K562 (cell line): ENCODE measurements around the gene CEL. TPM values are rescaled to one million over a fixed set of nuclear protein-coding genes. Genes with fewer than 3 reads are reported as not detected.
A peak's percentile ranks its signal among the peaks of the same experiment; 100 is the strongest.

Experiments used
- ATAC-seq: fragments of 200-7000 bp; cut with Tn5 transposase; 3 replicates; pipeline ENCODE4 v1.9.1; 2020; ENCODE audit warnings: moderate library complexity
- BruUV-seq: library from RNA; stranded (reverse); fragments of 400-500 nt; replicated peaks from 2 replicates; lab custom pipeline; 2021; lab: Mats Ljungman, UMichigan
- CTCF ChIA-PET: fragments of 300-600 bp; formaldehyde crosslinking; extraction: SDS; loops from one replicate; lab custom pipeline; 2021; ENCODE audit warnings: low intra/inter-chr PET ratio; lab: Yijun Ruan, JAX
- POLR2A ChIA-PET: fragments of 300-600, 350-650 bp; sonication (Branson Sonifier 250); formaldehyde crosslinking; extraction: SDS; loops from one replicate; lab custom pipeline; 2021; ENCODE audit warnings: antibody characterized with exemption, inconsistent platforms; lab: Yijun Ruan, JAX
- DNase-seq, 4 experiments: peaks; one replicate each; pipeline versions ENCODE4 v3.0.0 to v3.0.0-alpha.2; 2011 to 2018; ENCODE audit warnings: low spot score in 3 of 4, mixed read lengths in 3 of 4; ENCODE audit errors: extremely low read depth in 1 of 4
- FAIRE-seq: peaks from 2 replicates; lab custom pipeline; 2011; peaks lifted over from hg19 to GRCh38; lab: Jason Lieb, UNC
- H2AFZ ChIP-seq: 2 replicates; pipeline ENCODE4 v1.6.0; 2011; ENCODE audit warnings: low read depth, low read length, control low read depth, inconsistent platforms
- H3K27ac ChIP-seq: fragments of 200-600 bp; 3 replicates; pipeline ENCODE4 v1.8.0; 2011; ENCODE audit warnings: low read depth, mild to moderate bottlenecking, control low read depth, inconsistent platforms, low read length, moderate library complexity, mixed read lengths; ENCODE audit errors: extremely low read depth
- H3K27me3 ChIP-seq, 2 experiments: fragments of 300-600 bp in 1 of 2; 2 replicates in 1 of 2; 3 replicates in 1 of 2; pipeline versions ENCODE4 v1.6.0 to v1.8.0; 2011; ENCODE audit warnings: inconsistent platforms in 2 of 2, low read length in 2 of 2, mild to moderate bottlenecking in 1 of 2, mixed read lengths in 1 of 2, moderate library complexity in 1 of 2; ENCODE audit not compliant: control insufficient read depth in 2 of 2, insufficient read depth in 2 of 2
- H3K36me3 ChIP-seq: fragments of 300-600 bp; 3 replicates; pipeline ENCODE4 v1.8.0; 2011; ENCODE audit warnings: mild to moderate bottlenecking, low read length, inconsistent platforms; ENCODE audit not compliant: control insufficient read depth, insufficient read depth
- H3K4me1 ChIP-seq, 2 experiments: fragments of 200-600 bp in 1 of 2; replicated peaks in 1 of 2; 2 replicates in 1 of 2; 3 replicates in 1 of 2; pipeline versions ENCODE4 v1.5.1 to v1.8.0; 2011; ENCODE audit warnings: inconsistent platforms in 2 of 2, low read length in 2 of 2, mild to moderate bottlenecking in 1 of 2, mixed read lengths in 1 of 2, moderate library complexity in 1 of 2; ENCODE audit not compliant: control insufficient read depth in 2 of 2, insufficient read depth in 2 of 2
- H3K4me2 ChIP-seq: 2 replicates; pipeline ENCODE4 v1.6.1; 2011; ENCODE audit warnings: low read length, control low read depth, inconsistent platforms, mixed read lengths; ENCODE audit not compliant: insufficient read depth
- H3K4me3 ChIP-seq: fragments of 200-600 bp; sonication (generic), shearing (Covaris generic); 2 replicates; pipeline ENCODE4 v1.5.1; 2016; ENCODE audit warnings: control low read depth, inconsistent platforms
- H3K79me2 ChIP-seq: fragments of 200-600 bp; 3 replicates; pipeline ENCODE4 v1.8.0; 2011; ENCODE audit warnings: low read length, inconsistent platforms; ENCODE audit not compliant: control insufficient read depth, insufficient read depth
- H3K9ac ChIP-seq, 2 experiments: 2 replicates each; pipeline versions ENCODE4 v1.6.0 to v1.6.1; 2011; ENCODE audit warnings: low read depth in 2 of 2, low read length in 2 of 2, control low read depth in 1 of 2, inconsistent platforms in 1 of 2, mild to moderate bottlenecking in 1 of 2, mixed read lengths in 1 of 2; ENCODE audit not compliant: insufficient read depth in 1 of 2
- H3K9me1 ChIP-seq: one replicate; pipeline ENCODE4 v1.6.0; 2011; ENCODE audit warnings: inconsistent platforms, mild to moderate bottlenecking, low read length, moderate library complexity; ENCODE audit not compliant: control insufficient read depth, insufficient read depth
- H3K9me3 ChIP-seq: replicated peaks from 2 replicates; pipeline ENCODE4 v1.5.1; 2011; ENCODE audit warnings: low read depth, low read length, inconsistent platforms; ENCODE audit not compliant: control insufficient read depth, insufficient read depth
- H4K20me1 ChIP-seq: replicated peaks from 2 replicates; pipeline ENCODE4 v1.6.1; 2011; ENCODE audit warnings: low read length, inconsistent platforms, mixed read lengths; ENCODE audit not compliant: control insufficient read depth, insufficient read depth
- BCLAF1 ChIP-seq, 2 experiments: fragments of 450-650 bp in 1 of 2; IDR thresholded peaks; 2 replicates each; pipeline ENCODE4 v1.6.1; 2011 to 2017; ENCODE audit warnings: low read depth in 2 of 2, antibody characterized with exemption in 1 of 2, borderline replicate concordance in 1 of 2, low read length in 1 of 2, mild to moderate bottlenecking in 1 of 2, mixed read lengths in 1 of 2; ENCODE audit not compliant: control insufficient read depth in 1 of 2
- EHMT2 ChIP-seq: fragments of 450-650 bp; IDR thresholded peaks from 2 replicates; pipeline ENCODE4 v1.6.1; 2018; ENCODE audit warnings: antibody characterized with exemption
- HEY1 ChIP-seq: fragments of 250-450 bp; sonication (Bioruptor Pico); IDR thresholded peaks from 2 replicates; pipeline ENCODE4 v1.5.0; 2020; ENCODE audit warnings: mild to moderate bottlenecking, moderate library complexity, borderline replicate concordance
- MAFK ChIP-seq: IDR thresholded peaks from 2 replicates; pipeline ENCODE4 v1.6.1; 2011; ENCODE audit warnings: low read length, improper control_type of control experiment
- MCM2 ChIP-seq: fragments of 450-650 bp; IDR thresholded peaks from 2 replicates; pipeline ENCODE4 v1.6.1; 2017; ENCODE audit warnings: low read depth, mild to moderate bottlenecking
- MXI1 ChIP-seq: IDR thresholded peaks from 2 replicates; pipeline ENCODE4 v1.6.1; 2011; ENCODE audit warnings: low read depth, mild to moderate bottlenecking, improper control_type of control experiment, low read length
- NFE2 ChIP-seq: IDR thresholded peaks from 2 replicates; pipeline ENCODE4 v1.6.1; 2014; ENCODE audit warnings: antibody characterized with exemption, low read depth
- SETDB1 ChIP-seq: IDR thresholded peaks from one replicate; pipeline ENCODE4 v1.6.1; 2012; ENCODE audit warnings: low read length, control low read depth, inconsistent platforms
- SMAD3 ChIP-seq: fragments of 450-650 bp; formaldehyde crosslinking; conservative IDR thresholded peaks from 2 replicates; pipeline ENCODE4 v1.4.0; 2020; ENCODE audit warnings: mild to moderate bottlenecking
- SRSF7 ChIP-seq: fragments of 200-400 bp; formaldehyde crosslinking; optimal IDR thresholded peaks from 2 replicates; pipeline ENCODE3; 2017; ENCODE audit warnings: mild to moderate bottlenecking, low read depth, low read length
- TAF7 ChIP-seq: fragments of 450-650 bp; IDR thresholded peaks from 2 replicates; pipeline ENCODE4 v1.6.1; 2016; ENCODE audit warnings: missing genetic modification characterization, missing compliant biosample characterization
- ZNF224 ChIP-seq: sonication (generic); formaldehyde crosslinking; IDR thresholded peaks from 2 replicates; pipeline ENCODE4 v1.8.0; 2022; ENCODE audit warnings: mild to moderate bottlenecking, missing genetic modification reagents
- ZNF408 ChIP-seq: fragments of 250-450 bp; sonication (Bioruptor Pico); IDR thresholded peaks from 2 replicates; pipeline ENCODE4 v1.4.0; 2020; ENCODE audit warnings: low read depth, mild to moderate bottlenecking, moderate library complexity
- ZNF707 ChIP-seq: fragments of 250-450 bp; sonication (Bioruptor Pico); conservative IDR thresholded peaks from 2 replicates; pipeline ENCODE4 v1.8.0; 2022; ENCODE audit warnings: inconsistent platforms, mild to moderate bottlenecking, moderate library complexity
- ZSCAN32 ChIP-seq: fragments of 450-650 bp; formaldehyde crosslinking; IDR thresholded peaks from 2 replicates; pipeline ENCODE4 v1.4.0; 2020; ENCODE audit warnings: mild to moderate bottlenecking, moderate library complexity
- WGBS: fragments of 100-300 bp; shearing (Covaris generic); methylation state at CpG from one replicate; pipeline ENCODE4 v1.1.6; 2016; ENCODE audit warnings: low coverage, mixed read lengths; ENCODE audit not compliant: insufficient coverage; ENCODE audit errors: missing lambda C conversion rate; 5-methylcytosine and 5-hydroxymethylcytosine counted together
- in situ Hi-C: fragments of 300-500 bp; cut with MboI; formaldehyde crosslinking; loops from 4 replicates; pipeline ENCODE4 v1.15.0; 2018; ENCODE audit warnings: inconsistent platforms, mixed read lengths
- intact Hi-C: fragments of 100-400 bp; cut with micrococcal nuclease; formaldehyde crosslinking; loops from 2 replicates; pipeline ENCODE4 v1.14.2; 2022
- polyA plus RNA-seq, 8 experiments: library from polyadenylated mRNA; depleted of rRNA in 4 of 8; stranded (reverse) in 5 of 8; unstranded in 3 of 8; fragments of >200 nt; fragmentation: Nextera tagmentation in 2 of 8; fragmentation: Illumina TruSeq in 1 of 8; extraction: Ambion mirVana in 2 of 8; extraction: Trizol in 1 of 8; gene quantifications; 2 replicates each; pipeline versions ENCODE4 v1.2.1 to v1.2.3, GENCODE V29; 2011 to 2014; ENCODE audit warnings: inconsistent platforms in 1 of 8, missing spikeins in 1 of 8
- total RNA-seq, 7 experiments: library from RNA; depleted of rRNA in 6 of 7; stranded (reverse); fragments of >200 nt in 6 of 7; fragmentation: Illumina TruSeq in 2 of 7; extraction: Trizol in 2 of 7; gene quantifications; 2 replicates each; pipeline versions ENCODE4 v1.2.1 to v1.2.3, GENCODE V29; 2011 to 2021; ENCODE audit warnings: low replicate concordance in 1 of 7
- TF ChIP-seq, protein P1 (sequence below): fragments of 250-450 bp; sonication (Bioruptor Pico); IDR thresholded peaks from 2 replicates; pipeline ENCODE4 v1.4.0; 2020; ENCODE audit warnings: mild to moderate bottlenecking, moderate library complexity
- TF ChIP-seq, protein P2 (sequence below), 2 experiments: fragments of 450-650 bp in 1 of 2; sonication (generic) in 1 of 2; formaldehyde crosslinking in 1 of 2; IDR thresholded peaks in 1 of 2; conservative IDR thresholded peaks in 1 of 2; 2 replicates each; pipeline versions ENCODE4 v1.6.1 to v1.8.1; 2016 to 2023; ENCODE audit warnings: mild to moderate bottlenecking in 2 of 2, moderate library complexity in 2 of 2, inconsistent platforms in 1 of 2, missing genetic modification reagents in 1 of 2

Gene CEL
- total and polyA plus RNA-seq, 9 of the 15 experiments (the other 6 are each of a cell fraction or from before 2014, with no cell fraction given) = 0.09 to 3.0 (median 0.51) TPM; not detected in 2

GRCh38 chr9:133051966-133052539, 9.7 kb upstream of the CEL start:
- Histone ChIP-seq H3K9ac (no peak overlapping the region; a peak in 1 of 4 replicates), H3K27me3 (no peaks in the 10 kb centered on the region), H2AFZ (no peak overlapping the region), H3K27ac (no peak overlapping the region), H4K20me1 (0 out of 2 replicates have a peak, but pooled peaks cover 4% of the 10 kb centered on the region), H3K79me2 (no peaks in the 10 kb centered on the region), H3K4me2 (no peak overlapping the region), H3K9me3 (no peaks in the 10 kb centered on the region), H3K4me1 (peaks cover 0 to 20% of the 10 kb centered on the region in 2 experiments; a peak in 2 of 5 replicates), H3K4me3 (no peak overlapping the region), H3K9me1 (no peaks in the 10 kb centered on the region), H3K36me3 (peaks cover 92% of the 10 kb centered on the region; the same call in 2 of the 3 replicates)
- 92% methylated on average over 7 of the region's 9 CpGs for WGBS
- BruUV-seq = no TSS peak
- FAIRE-seq (no peak), ATAC-seq (no peak), DNase-seq (peak in 1 of 4 experiments; percentile 27)
- in situ Hi-C loops = no loop called here
- ChIA-PET POLR2A (interaction anchor here (1.8 kb wide), 1 partner anchor 21 kb away, joined by 5 read pairs; the partner anchor contains the start of gene GTF3C5), CTCF (no interaction called here)
- intact Hi-C loops = no loop called here
- TF ChIP-seq MAFK = no peak
- no peak for TF ChIP-seq BCLAF1 (IDR thresholded peaks at IDR 0.05; ENCODE audit: borderline replicate concordance in 1 of 2, control insufficient read depth in 1 of 2, low read depth in 2 of 2, low read length in 1 of 2)
- TF ChIP-seq, protein P1, sequence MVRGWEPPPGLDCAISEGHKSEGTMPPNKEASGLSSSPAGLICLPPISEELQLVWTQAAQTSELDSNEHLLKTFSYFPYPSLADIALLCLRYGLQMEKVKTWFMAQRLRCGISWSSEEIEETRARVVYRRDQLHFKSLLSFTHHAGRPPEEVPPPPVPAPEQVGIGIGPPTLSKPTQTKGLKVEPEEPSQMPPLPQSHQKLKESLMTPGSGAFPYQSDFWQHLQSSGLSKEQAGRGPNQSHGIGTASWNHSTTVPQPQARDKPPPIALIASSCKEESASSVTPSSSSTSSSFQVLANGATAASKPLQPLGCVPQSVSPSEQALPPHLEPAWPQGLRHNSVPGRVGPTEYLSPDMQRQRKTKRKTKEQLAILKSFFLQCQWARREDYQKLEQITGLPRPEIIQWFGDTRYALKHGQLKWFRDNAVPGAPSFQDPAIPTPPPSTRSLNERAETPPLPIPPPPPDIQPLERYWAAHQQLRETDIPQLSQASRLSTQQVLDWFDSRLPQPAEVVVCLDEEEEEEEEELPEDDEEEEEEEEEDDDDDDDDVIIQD (CRISPR knock-in tag) = no peak
- no peak for TF ChIP-seq ZSCAN32 (CRISPR knock-in tag)
- TF ChIP-seq, protein P2, sequence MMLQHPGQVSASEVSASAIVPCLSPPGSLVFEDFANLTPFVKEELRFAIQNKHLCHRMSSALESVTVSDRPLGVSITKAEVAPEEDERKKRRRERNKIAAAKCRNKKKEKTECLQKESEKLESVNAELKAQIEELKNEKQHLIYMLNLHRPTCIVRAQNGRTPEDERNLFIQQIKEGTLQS (IDR thresholded peaks at IDR 0.05) = no peak
- TF ChIP-seq, protein P2 (CRISPR knock-in tag; conservative IDR thresholded peaks at IDR 0.05) = no peak
- no peak for TF ChIP-seq MXI1
- TF ChIP-seq TAF7 (tag) = no peak
- no peak for TF ChIP-seq MCM2
- TF ChIP-seq ZNF707 = no peak
- TF ChIP-seq ZNF408 = no peak
- no peak for TF ChIP-seq NFE2
- TF ChIP-seq SETDB1 = no peak
- no peak for TF ChIP-seq HEY1 (CRISPR knock-in tag)
- TF ChIP-seq SMAD3 = no peak
- no peak for TF ChIP-seq SRSF7
- no peak for TF ChIP-seq EHMT2
- no peak for TF ChIP-seq ZNF224 (CRISPR knock-in tag)
